HG03520 (cell line): ENCODE results near the gene PTMS.
"Not testable (repeated sequence)": the region's sequence is repeated elsewhere in the genome, so short reads cannot be mapped to it uniquely, and the experiment has no call there.

Source experiments
- ATAC-seq: cut with Tn5 transposase; IDR thresholded peaks from one replicate; pipeline ENCODE4 v1.9.1; 2021; ENCODE audit warnings: mild to moderate bottlenecking, moderate library complexity; ENCODE audit not compliant: unreplicated experiment

PTMS gene, protein sequence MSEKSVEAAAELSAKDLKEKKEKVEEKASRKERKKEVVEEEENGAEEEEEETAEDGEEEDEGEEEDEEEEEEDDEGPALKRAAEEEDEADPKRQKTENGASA

DNA sequence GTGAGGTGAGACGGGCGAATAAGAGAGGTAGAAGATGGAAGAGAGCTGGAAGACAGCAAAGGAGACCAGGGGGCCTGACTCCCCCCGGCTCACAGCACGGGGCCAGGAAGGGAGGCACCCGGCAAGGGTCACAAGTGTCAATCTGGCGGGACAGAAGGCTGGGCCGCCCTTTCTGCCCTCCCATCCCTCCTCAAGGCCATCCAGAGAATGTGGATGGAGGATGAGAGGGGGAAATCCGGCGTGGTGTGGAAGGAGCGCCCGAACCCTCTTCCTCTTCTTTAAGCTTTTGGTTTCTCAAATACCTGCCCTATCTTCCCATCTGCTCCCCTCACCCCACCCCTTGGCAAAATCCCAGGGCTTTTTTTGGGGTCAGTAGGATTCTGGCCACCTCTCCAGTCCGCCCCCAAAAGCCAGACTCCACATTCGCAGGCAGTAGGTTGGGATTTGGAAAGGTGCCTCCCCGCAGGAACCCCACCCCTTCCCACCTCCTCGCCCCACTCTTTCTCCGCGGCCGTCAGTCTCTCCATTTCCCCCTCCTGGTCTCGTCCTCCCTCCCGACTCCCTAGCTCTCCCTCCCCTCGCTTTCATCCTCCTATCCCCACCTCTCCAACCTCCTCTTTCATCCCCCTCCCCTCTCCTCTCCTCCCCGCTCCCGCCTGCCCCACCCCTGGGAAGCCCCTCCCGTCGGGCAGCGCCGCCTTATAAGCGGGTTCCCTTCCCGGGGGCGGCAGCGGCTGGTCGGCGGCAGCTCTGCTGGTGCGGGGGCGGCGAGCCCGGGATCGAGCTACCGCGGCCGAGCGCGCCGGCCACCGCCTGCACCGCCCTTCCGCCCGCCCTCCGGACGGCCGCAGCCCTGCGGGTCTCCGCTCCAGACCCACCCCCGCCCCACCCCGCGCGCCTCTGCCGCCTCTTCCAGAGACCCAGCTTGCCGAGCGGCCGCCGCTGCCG lies at the start of gene PTMS:
TSS of gene PTMS (plus strand) at position 730 of the 948 bp plus-strand sequence. CDS start 343 bp downstream, outside the sequence.
- no peak for ATAC-seq

DNA sequence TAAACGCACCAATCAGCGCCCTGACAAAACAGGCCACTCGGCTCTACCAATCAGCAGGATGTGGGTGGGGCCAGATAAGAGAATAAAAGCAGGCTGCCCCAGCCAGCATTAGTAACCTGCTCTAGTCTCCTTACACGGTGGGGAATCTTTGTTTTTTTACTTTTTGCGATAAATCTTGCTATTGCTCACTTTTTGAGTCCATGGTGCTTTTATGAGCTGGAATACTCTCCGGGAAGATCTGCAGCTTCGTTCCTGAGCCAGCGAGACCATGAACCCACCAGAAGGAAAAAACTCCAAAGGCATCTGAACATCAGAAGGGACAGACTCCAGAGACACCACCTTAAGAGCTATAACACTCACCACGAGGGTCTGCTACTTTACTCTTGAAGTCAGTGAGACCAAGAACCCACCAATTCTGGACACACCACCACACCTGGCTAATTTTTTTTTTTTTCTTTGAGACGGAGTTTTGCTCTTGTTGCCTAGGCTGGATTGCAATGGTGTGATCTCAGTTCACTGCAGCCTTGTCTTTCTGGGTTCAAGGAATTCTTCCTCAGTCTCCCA lies 49.2 kb upstream of the PTMS start:
- no peak for ATAC-seq

DNA sequence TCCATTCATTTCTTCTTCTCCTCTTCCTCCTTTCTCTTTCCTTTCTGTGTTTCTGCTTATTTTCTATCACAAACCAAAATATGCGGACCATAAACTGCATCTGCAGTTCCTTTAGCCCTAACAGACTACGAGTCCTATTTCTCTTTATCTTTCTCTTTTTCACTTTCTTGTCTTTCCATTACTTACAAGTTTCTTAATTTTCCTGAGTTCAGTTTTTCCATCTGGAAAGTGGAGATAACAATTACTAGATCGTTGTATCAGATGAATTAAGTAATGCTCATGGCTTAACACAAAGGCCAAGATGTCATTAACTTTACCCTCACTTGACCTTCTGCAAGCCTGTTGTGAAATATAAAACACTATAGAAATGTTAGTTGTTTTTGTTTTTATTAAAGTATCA lies 43.3 kb upstream of the PTMS start:
- no peak for ATAC-seq

DNA sequence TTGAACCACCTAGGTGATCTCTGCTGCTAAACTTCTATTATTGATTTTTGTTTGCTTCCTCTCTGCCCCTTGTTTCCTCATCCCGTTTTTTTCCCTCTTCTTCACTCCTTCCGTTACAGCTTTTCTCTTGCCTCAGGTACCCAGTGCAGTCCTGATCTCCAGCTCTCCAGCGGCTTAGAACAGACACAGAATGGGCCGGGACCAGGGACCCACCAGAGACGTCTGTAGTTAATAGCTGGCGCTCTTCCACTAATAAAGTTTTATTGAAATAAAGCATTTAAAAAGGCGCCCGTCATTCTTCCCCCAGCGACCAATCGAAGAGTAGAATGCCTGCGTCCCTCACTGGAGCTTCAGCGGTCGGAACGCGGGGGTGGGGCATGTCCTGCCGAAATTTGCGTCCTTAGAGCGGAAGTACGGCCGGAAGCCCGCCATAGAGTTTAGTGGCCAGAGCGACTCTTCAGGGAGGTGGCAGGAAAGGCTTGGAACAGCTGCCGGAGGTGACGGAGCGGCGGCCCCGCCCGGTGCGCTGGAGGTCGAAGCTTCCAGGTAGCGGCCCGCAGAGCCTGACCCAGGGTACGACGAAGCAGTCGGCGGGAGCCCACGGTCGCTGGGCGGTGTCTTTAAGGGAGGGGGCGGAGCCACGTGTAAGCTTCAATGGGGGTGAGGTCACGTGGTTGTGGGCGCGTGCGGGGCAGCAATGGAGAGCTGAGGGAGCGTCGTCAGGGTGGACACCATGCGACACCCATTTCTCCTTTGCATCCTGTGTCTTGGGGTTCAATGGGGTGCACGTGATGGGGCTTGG lies 42.4 kb upstream of the PTMS start, which contains the start of gene COPS7A:
TSS of gene COPS7A (plus strand) at position 440 of the 802 bp plus-strand sequence. CDS start 611 bp downstream, outside the sequence.
- peak; percentile 92 for ATAC-seq

DNA sequence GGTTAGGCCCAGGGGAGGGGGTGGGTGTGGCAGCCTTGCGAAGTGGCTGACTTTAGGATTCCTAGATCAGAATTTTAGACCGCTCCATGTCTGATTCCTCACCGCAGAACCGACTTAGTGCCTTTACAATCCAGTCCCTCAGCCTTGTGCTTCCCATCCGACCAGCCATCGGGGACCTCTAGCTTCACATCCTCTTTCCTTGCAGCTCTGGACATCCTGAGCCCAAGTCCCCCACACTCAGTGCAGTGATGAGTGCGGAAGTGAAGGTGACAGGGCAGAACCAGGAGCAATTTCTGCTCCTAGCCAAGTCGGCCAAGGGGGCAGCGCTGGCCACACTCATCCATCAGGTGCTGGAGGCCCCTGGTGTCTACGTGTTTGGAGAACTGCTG lies 41.8 kb upstream of the PTMS start:
- peak; percentile 7 for ATAC-seq

DNA sequence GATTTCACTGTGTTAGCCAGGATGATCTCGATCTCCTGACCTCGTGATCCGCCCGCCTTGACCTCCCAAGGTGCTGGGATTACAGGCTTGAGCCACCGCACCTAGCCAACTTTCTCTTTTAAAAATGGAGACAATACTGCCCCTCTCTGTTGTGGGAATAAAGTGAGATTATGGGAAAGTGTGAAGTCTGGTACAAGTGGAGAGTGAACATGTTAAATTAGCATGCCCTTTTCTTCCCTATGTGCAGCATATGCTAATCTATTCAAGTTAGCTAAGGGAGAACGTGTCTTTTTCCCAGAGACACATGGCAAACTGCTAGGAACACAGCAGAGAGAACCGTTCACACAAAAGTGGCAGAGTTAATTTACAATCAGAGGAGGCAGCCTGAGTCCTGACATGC lies 40.8 kb upstream of the PTMS start:
- no peak for ATAC-seq

DNA sequence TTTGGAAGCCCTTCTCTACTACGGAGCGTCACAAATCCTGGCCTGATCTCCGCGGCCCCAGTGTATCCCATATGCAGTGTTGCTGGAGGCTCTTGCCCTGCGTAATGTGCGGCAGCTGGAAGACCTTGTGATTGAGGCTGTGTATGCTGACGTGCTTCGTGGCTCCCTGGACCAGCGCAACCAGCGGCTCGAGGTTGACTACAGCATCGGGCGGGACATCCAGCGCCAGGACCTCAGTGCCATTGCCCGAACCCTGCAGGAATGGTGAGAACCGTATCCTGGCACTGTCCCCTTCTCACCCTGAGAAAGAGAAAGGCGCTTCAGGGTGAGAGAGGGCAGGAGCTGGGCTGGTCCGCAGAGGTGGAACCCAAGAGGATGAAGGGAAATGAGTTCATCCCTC lies 37.0 kb upstream of the PTMS start:
- no peak for ATAC-seq

DNA sequence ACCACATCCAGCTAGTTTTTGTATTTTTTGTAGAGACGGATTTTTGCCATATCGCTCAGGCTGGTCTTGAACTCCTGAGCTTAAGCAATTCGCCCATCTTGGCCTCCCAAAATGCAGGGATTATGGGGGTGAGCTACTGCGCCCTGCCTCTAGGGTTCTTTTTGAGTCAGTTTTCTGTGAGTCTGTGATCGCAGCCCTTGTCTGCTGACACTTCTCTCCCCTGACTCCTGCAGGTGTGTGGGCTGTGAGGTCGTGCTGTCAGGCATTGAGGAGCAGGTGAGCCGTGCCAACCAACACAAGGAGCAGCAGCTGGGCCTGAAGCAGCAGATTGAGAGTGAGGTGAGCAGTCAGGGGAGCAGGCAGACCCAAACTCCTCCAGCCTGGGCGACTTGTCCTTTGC lies 36.0 kb upstream of the PTMS start:
- ATAC-seq = no peak

DNA sequence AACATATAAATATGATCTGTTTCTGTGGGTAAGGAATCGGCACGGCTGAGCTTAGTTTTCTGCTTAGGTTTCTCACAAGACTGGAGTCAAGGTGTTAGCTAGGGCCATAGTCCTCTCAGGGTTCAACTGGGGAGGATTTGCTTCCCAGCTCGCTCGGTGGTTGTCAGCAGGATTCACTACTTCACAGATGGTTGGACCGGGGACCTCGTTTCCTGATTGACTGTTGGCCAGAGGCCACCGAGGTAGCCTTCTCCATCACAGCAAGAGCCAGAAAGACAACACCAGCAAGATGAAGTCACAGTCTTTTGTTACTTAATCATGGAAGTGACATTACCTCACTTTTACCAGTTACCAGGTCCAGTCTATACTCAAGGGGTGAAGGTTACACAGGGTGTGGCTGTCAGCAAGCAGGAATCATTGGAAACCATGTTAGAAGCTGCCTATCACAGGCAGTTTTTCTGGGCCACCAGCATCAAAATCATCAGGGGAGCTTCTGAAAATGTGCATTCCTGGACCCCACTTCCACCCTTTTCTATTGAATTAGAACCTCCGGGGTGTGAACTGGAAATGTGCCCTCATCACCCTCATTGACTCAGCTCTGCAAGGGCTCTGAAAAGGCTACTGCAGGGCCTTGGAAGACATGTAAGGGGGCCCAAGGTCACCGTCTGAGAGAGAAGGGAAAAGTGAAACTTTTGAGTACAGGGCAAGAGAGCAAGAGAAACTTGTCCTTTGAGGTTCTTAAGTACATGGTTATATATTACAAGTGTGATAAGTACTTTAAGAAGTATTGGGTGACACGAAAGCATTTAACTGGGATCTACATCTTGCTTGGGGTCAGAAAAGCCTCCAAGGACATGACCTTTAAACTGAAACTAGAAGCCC lies 31.4 kb upstream of the PTMS start:
- no peak for ATAC-seq

DNA sequence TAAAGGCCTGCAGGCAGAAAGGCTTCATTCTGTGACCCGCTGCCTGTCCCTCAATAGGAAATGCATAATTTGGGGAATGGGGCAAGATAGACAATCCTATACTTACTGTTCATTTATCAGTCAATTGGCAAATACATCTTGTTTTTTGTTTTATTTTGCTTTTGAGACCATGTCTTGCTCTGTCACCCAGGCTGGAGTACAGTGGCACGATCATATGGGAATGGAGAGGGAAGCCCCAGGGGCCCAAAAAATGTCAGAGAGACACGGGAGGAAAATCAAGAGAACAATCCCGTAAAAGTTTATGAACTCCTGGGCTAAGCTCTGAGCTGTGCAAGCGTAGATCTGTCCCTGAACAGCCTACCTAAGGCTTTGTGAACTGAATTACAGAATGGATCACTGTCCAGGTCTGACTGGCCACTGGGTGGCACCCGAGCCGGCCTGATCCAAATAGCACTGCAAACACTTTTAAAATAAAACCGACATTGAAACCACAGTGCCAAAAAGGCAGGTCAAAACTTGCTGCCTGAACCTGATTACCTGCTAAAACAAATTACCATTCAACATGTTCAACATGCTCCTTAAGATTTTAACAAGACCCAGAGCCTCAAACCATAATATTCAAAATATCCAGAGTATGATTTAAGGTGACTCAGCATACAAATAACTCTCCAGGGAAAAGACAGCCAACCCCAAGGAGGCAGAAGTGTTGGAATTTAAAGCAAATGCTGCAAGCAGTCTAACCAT lies 30.5 kb upstream of the PTMS start:
- ATAC-seq = no peak

DNA sequence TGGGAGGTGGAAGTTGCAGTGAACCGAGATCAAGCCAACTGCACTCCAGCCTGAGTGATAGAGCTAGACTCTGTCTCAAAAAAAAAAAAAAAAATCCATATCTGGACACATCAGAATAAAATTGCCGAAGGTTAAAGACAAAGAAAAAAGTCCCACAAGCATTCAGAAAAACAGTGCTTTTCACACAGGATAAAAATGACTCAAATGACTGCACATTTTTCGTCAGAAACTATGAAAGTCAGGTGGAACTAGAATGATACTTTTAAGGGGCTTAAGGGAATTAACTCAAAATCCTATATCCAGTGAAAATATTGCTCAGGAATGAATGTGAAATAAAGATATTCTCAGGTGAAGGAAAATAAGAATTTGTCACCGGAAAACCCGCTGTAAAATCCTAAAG lies 29.4 kb upstream of the PTMS start:
- ATAC-seq = no peak

DNA sequence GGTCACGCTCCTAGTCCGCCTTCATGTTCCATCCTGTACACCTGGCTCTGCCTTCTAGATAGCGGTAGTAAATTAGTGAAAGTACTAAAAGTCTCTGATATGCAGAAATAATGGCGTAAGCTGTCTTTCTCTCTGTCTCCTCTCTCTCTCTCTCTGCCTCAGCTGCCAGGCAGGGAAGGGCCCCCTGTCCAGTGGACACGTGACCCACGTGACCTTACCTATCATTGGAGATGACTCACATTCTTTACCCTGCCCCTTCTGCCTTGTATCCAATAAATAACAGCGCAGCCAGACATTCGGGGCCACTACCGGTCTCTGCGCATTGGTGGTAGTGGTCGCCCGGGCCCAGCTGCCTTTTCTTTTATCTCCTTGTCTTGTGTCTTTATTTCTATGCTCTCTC lies 24.1 kb upstream of the PTMS start:
- ATAC-seq = not testable (repeated sequence)

DNA sequence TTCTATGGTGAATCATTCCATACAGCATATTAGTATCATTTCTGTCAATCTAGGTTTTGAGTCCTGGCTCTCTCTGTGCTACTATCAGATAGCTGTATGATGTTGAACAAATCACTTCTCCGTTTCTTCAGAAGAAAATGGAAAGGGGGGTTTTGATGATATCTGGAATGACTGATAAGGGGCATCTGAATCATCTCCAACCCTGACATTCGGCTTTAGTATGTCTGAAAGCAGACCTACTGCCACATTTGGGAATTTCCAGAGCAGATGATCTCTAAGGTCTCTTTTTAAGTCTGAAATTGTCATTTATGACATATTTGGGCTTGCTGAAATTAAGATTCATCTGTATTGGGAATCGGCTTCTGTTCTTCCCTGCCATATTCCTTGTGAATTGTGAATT lies 23.3 kb upstream of the PTMS start:
- ATAC-seq = no peak

DNA sequence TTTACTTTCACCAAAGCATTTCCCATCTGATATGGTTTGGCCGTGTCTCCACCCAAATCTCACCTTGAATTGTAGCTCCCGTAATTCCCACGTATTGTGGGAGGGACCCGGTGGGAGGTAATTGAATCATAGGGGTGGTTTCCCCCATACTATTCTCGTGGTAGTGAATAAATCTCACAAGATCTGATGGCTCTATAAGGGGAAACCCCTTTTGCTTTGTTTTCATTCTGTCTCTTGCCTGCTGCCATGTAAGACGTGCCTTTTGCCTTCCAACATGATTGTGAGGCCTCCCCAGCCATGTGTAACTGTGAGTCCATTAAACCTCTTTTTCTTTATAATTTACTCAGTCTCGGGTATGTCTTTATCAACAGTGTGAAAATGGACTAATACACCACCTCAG lies 22.9 kb upstream of the PTMS start:
- ATAC-seq = not testable (repeated sequence)

DNA sequence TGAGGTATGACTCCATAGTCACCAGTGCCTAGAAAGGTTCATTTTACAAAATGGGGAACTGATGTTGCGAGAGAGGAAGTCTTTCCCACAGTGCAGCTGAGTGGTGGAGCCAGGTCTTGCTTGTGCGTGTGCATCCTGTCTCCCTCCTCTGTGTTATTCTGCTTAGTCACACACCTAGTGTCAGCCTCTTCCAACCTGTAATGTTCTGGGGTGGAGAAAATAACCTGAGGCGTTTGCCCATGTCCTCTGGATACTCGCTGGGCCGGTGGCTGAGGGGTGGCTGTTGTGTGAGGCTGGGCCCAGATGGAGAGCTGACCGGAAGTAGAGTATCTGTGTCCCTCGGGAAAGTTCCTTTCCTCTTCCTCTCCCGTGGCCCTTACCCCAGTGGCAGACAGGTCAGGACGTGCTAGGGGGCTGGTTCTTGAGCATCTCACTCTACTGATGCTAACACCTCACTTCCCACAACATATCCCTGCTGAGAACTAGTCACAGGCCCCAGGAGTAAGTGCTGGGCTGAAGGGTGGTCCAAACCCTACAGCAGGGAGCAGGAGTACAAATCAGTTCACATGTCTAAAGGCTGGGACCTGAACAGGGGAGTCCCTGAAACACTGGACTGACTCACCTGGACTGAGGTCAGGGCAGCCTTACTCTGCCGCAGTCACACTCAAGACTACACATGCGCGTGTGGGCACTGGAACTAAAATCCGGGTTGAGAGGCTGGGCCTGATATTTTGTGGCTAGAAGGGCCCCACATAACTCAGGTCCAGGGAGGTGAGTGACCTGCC lies 20.2 kb upstream of the PTMS start:
- no peak for ATAC-seq

DNA sequence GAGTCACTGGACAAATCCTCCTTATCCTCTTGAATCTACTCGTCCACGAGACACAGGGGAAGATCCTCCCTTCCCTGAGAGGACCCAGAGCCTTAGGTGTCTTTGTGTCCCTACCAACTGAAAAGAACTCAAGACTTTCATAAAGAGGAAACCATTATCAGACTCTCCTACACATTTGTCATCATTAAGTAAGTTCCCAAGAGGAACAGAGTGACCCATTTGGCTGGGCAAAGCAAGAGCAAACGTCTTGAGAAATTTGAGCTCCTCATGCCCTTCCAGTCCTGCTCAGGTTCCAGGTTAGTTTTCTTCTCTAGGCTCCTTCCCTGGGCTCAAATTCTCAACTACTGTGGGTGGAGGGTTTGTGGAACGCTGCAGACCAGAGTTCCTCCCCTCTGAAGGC lies 18.9 kb upstream of the PTMS start:
- no peak for ATAC-seq

DNA sequence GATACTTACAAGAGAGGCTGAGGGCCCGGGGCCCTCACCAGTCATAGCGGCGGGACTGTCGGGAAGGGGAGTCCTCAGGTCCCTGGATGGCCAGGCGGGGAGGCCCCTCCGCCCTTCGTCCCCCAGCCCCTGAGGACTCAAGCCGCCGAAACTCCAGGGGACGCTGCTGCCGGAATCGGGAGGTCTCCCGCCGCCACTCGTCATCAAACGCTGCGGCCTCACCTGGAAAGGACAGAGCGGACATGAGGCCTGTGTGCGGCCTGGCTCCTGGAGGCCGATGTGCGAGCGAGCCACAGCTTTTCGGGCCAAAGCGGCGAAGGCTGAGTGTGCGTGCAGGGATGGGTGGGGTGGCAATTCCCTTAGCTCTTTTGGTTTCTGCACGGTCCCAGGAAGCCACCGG lies 17.4 kb upstream of the PTMS start:
- ATAC-seq = no peak

DNA sequence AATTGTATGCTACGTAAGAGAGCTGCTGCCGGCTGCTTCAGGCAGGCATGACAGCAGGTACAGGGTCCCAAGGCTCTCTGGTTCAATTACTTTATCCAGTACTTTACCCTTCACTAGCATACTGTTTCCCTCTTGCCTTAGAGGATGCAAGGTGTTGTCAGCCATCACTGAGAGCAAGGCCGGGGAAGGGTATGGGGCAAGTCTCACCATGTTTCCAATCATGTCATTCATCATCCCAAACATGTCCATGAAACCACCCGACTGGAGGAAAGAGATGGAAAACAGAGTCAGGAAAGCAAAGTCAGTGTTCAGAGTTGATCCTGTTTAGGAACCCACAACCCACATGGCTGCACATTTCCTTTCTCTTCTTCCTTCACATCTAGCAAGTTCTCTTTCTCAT lies 15.7 kb upstream of the PTMS start:
- no peak for ATAC-seq

DNA sequence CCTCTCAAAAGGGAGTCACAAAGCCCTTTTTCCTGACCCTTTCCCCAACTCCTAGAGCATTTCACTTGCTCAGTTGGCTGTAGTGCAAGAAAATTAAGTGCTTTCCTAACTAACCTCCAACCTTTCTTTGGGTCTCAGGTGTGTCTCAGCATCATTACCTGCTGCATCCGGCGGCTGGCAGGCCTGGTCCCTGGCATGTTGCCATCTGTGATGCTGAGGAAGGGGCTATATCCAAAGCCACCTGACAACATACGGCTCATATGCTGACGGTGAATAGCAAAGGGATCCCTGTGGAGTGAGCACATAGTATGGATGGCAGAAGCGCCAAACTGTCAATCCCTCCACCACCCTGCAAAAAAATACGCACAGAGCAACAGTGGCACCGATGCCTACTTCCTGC lies 14.4 kb upstream of the PTMS start:
- no peak for ATAC-seq
